Measurements from ENCODE around the gene CTF1. TPM values are rescaled to one million over a fixed set of nuclear protein-coding genes. Genes with fewer than 3 reads are reported as not detected.
A peak's percentile ranks its signal among the peaks of the same experiment; 100 is the strongest.
"Not testable (repeated sequence)": the region's sequence is repeated elsewhere in the genome, so short reads cannot be mapped to it uniquely, and the experiment has no call there.

Gene CTF1
- total RNA-seq, 5 donors from 2014 or later (not counting 1 experiment from before 2014, with no cell fraction given), result 0.38 to 0.47 (median 0.39) TPM; not detected in 2

DNA sequence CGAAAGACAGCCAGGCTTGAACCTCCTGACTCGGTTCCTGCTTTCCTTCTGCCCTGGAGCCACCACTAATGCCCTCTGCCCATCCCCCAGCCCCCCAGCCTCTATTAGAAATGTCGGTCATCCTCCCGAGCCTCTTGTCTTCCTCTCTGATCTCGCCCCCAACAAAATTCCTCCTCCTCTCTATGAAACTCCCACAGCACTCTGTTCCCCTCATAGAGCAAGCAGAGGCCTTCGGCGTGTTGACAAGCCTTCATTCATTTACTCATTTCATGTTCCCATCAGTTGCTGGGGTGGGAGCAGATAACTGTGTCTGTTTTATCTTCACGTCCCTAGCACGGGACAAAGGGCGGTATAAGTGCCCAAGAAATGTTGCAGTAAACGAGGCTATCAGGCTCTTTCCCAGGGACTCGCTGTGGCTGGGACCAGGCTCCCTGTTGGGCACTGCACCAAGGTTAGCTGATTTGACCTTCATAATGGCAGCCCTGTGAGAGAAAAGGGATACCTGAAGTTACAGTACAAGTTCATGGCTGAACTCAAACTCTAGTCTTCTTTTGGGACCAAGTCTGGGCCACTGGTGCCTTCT is 34.7 kb downstream of the CTF1 start:
- Mint-ChIP-seq H3K27ac (no peak overlapping the region), H3K4me3 (no peak overlapping the region), H3K4me1 (peaks cover 13 to 21% (median 13%) of the 10 kb centered on the region in 3 donors), H3K9me3 (no peaks in the 10 kb centered on the region), H3K27me3 (no peaks in the 10 kb centered on the region), H3K36me3 (peaks cover 16% of the 10 kb centered on the region)
- Histone ChIP-seq H3K27me3 (replicated peaks in 1 of 2; ENCODE audit: control insufficient read depth in 2 of 2, extremely low read depth in 1 of 2, insufficient read depth in 2 of 2, low read length in 1 of 2) (no peaks in the 10 kb centered on the region), H3K27ac (ENCODE audit: low read length) (no peak overlapping the region), H3K4me3 (ENCODE audit: control insufficient read depth in 1 of 2, extremely low read depth in 1 of 2, low read length in 1 of 2) (no peak overlapping the region), H3K4me1 (ENCODE audit: control insufficient read depth in 1 of 2, extremely low read depth in 1 of 2, insufficient read depth in 2 of 2, low read length in 2 of 2) (peaks cover 0 to 8% of the 10 kb centered on the region in 2 experiments), H3K9me3 (no peaks in the 10 kb centered on the region), H3K36me3 (ENCODE audit: control insufficient read depth in 2 of 2, extremely low read depth in 1 of 2, insufficient read depth in 1 of 2, low read length in 1 of 2) (peaks cover 12 to 18% of the 10 kb centered on the region in 2 donors)
- 83% methylated on average over 8 of the region's 12 CpGs for WGBS (ENCODE audit: insufficient coverage)
- DNase-seq (no peak), ATAC-seq (replicated peaks in 1 of 4) (no peak)
- POLR2A ChIA-PET, result interaction anchor here in 1 of 2 donors (0.6 kb wide), 1 partner anchor 191 kb away, joined by 3 read pairs; no protein-coding TSS in a partner anchor
- CTCF ChIA-PET, result no interaction called here

DNA sequence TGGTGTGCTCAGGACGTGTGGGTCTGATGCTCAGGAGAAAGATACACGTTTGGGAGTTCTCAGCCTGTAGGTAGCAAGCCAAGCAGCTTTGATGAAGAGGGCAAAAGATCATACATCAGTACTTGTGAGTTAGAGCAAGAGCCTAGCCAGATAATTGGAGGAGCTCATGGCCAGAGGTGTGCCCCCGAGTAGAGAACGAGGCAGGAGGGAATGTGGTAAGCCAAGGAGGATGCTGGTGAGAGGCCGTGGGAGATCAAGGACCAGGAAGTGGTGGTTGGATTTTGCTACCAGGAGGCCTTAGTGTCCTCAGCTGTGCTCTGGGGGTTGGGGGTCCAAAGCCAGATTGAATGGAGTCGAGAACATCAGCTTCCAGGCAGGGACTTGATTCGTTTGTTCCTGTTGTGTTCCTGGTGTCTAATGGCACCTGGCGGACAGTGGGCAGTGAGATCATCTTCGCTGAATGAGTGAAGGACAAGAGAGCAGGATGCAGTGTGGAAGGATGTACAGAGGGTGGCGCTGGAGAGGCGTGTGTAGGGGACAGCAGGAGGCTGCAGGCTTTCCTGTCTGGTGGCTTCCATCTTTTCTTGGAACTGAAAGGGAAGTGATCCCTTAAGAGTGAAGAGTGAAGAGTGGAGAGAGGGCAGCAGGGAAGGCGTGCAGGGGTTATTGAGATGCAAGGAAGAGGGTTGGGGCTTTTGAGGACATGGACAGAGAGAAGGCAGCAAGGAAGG is 38.6 kb downstream of the CTF1 start:
- ChIA-PET POLR2A (no interaction called here), CTCF (interaction anchor here in 1 of 2 donors (1.1 kb wide), 1 partner anchor 90 kb away, joined by 4 read pairs; no protein-coding TSS in a partner anchor)
- Histone ChIP-seq H3K36me3 (ENCODE audit: control insufficient read depth in 2 of 2, extremely low read depth in 1 of 2, insufficient read depth in 1 of 2, low read length in 1 of 2) (peaks cover 10 to 12% of the 10 kb centered on the region in 2 donors), H3K9me3 (no peaks in the 10 kb centered on the region), H3K4me1 (ENCODE audit: control insufficient read depth in 1 of 2, extremely low read depth in 1 of 2, insufficient read depth in 2 of 2, low read length in 2 of 2) (peaks cover 0 to 8% of the 10 kb centered on the region in 2 experiments), H3K27ac (ENCODE audit: low read length) (no peak overlapping the region), H3K27me3 (replicated peaks in 1 of 2; ENCODE audit: control insufficient read depth in 2 of 2, extremely low read depth in 1 of 2, insufficient read depth in 2 of 2, low read length in 1 of 2) (no peaks in the 10 kb centered on the region), H3K4me3 (ENCODE audit: control insufficient read depth in 1 of 2, extremely low read depth in 1 of 2, low read length in 1 of 2) (no peak overlapping the region)
- H3K27ac Mint-ChIP-seq, result peak overlapping the region; percentile 25 to 80
- no peak overlapping the region for H3K4me3 Mint-ChIP-seq
- DNase-seq (peak in 3 of 35 experiments; percentile 22 to 49 (median 22)), ATAC-seq (replicated peaks in 1 of 4) (peak in 1 of 4 experiments; percentile 44)
- WGBS (ENCODE audit: insufficient coverage), result 55% methylated on average over 10 of the region's 12 CpGs
- no peaks in the 10 kb centered on the region for H3K27me3 Mint-ChIP-seq
- H3K9me3 Mint-ChIP-seq, result no peaks in the 10 kb centered on the region
- H3K4me1 Mint-ChIP-seq, result peaks cover 16 to 19% (median 16%) of the 10 kb centered on the region in 3 donors
- peaks cover 16% of the 10 kb centered on the region for H3K36me3 Mint-ChIP-seq

GRCh38 chr16:30937692-30938091 is 41.3 kb downstream of the CTF1 start:
- peaks cover 25 to 36% (median 30%) of the 10 kb centered on the region in 3 donors for H3K4me1 Mint-ChIP-seq
- H3K4me3 ChIP-seq (ENCODE audit: control insufficient read depth in 1 of 2, extremely low read depth in 1 of 2, low read length in 1 of 2), result no peak overlapping the region
- DNase-seq (no peak), ATAC-seq (replicated peaks in 1 of 4) (no peak)
- WGBS (ENCODE audit: insufficient coverage), result 21% methylated on average over 5 of the region's 5 CpGs
- no peaks in the 10 kb centered on the region for H3K27me3 Mint-ChIP-seq
- H3K27ac ChIP-seq (ENCODE audit: low read length), result no peak overlapping the region
- H3K27me3 ChIP-seq (replicated peaks in 1 of 2; ENCODE audit: control insufficient read depth in 2 of 2, extremely low read depth in 1 of 2, insufficient read depth in 2 of 2, low read length in 1 of 2), result no peaks in the 10 kb centered on the region
- H3K36me3 Mint-ChIP-seq, result peaks cover 3% of the 10 kb centered on the region
- H3K4me3 Mint-ChIP-seq, result no peak overlapping the region
- peak overlapping the region; percentile 3 to 13 for H3K27ac Mint-ChIP-seq
- CTCF ChIA-PET, result interaction anchor here in 1 of 2 donors (0.6 kb wide), 1 partner anchor 244 kb away, joined by 4 read pairs; no protein-coding TSS in a partner anchor
- POLR2A ChIA-PET, result no interaction called here
- peaks cover 0 to 20% of the 10 kb centered on the region in 2 experiments for H3K4me1 ChIP-seq (ENCODE audit: control insufficient read depth in 1 of 2, extremely low read depth in 1 of 2, insufficient read depth in 2 of 2, low read length in 2 of 2)
- no peaks in the 10 kb centered on the region for H3K9me3 ChIP-seq
- H3K9me3 Mint-ChIP-seq, result no peaks in the 10 kb centered on the region
- peaks cover 4% of the 10 kb centered on the region in 2 donors for H3K36me3 ChIP-seq (ENCODE audit: control insufficient read depth in 2 of 2, extremely low read depth in 1 of 2, insufficient read depth in 1 of 2, low read length in 1 of 2)

DNA sequence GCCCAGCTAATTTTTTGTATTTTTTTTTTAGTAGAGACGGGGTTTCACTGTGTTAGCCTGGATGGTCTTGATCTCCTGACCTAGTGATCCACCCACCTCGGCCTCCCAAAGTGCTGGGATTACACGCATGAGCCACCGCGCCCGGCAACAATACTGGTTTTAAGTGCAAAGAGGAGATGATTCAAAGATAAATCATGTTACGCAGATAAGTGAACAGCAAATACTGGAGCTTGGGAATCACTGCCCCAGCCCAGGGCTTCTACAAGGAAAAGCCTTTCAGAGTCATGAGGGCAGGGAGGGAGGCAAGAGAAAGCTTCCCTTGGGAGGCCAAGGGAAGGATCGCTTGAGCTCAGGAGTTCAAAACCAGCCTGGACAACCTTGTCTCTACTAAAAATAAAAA is 43.2 kb downstream of the CTF1 start:
- 96% methylated on average over 7 of the region's 8 CpGs for WGBS (ENCODE audit: insufficient coverage)
- H3K4me1 ChIP-seq (ENCODE audit: control insufficient read depth in 1 of 2, extremely low read depth in 1 of 2, insufficient read depth in 2 of 2, low read length in 2 of 2), result peaks cover 0 to 19% of the 10 kb centered on the region in 2 experiments
- POLR2A ChIA-PET; H3K36me3 ChIP-seq (ENCODE audit: control insufficient read depth in 2 of 2, extremely low read depth in 1 of 2, insufficient read depth in 1 of 2, low read length in 1 of 2); H3K9me3 Mint-ChIP-seq; DNase-seq; H3K4me3 Mint-ChIP-seq; H3K27ac ChIP-seq (ENCODE audit: low read length); H3K27ac Mint-ChIP-seq; H3K4me3 ChIP-seq (ENCODE audit: control insufficient read depth in 1 of 2, extremely low read depth in 1 of 2, low read length in 1 of 2); H3K27me3 Mint-ChIP-seq; ATAC-seq (replicated peaks in 1 of 4); H3K27me3 ChIP-seq (replicated peaks in 1 of 2; ENCODE audit: control insufficient read depth in 2 of 2, extremely low read depth in 1 of 2, insufficient read depth in 2 of 2, low read length in 1 of 2); H3K9me3 ChIP-seq; H3K36me3 Mint-ChIP-seq: not testable (repeated sequence)
- CTCF ChIA-PET, result interaction anchor here (0.5 to 0.9 kb wide), 3 partner anchors 94 to 142 kb away, joined by 3 to 4 read pairs (median 3); no protein-coding TSS in a partner anchor
- peaks cover 24 to 37% (median 30%) of the 10 kb centered on the region in 3 donors for H3K4me1 Mint-ChIP-seq

DNA sequence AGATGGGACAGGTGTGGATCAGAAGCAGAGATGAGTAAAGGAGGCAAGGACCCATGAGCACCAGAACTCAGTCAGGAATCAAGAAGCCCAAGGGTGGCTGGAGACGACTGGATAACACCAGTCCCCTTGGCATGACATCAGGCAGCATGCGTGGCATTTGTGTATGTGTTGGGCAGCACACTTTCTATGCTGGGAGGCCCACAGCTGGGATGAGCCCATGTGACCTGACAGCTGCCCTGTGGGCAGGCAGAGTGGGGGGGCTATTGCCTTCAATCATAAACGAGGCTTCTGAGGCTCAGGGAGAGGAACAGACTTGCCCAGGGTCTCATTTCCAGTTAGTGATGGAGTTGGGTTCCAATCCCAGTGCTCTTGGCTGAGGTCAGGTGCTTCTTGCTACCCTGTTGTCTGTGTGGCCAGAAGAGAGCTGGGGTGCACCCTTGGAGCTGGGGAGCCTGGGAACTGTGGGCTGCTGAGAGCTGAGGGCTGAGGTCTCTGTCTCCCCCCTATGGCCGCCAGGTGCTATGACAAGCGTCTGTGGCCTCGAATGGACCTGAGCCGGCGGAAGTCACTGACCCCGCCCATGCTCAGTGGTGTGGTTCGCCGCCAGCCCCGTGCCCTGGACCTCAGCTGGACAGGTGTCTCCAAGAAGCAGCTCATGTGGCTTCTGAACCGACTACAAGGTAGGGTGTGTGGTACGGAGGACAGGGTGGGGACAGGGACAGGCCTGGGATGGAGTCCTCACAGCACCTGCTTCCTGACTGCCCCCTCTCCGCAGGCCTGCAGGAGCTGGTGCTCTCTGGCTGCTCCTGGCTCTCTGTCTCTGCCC is 45.4 kb downstream of the CTF1 start:
- CTCF ChIA-PET, result interaction anchor here (0.5 to 2.9 kb wide), 9 partner anchors 12 to 928 kb away, joined by 3 to 21 read pairs (median 3); partner anchors contain the start of gene ZNF843 (in 1 of the 2)
- peak overlapping the region; percentile 53 for H3K27ac ChIP-seq (ENCODE audit: low read length)

More for the DNA sequence above, 45.4 kb downstream of the CTF1 start:
- peaks cover 12% of the 10 kb centered on the region for H3K36me3 Mint-ChIP-seq
- peaks cover 15 to 28% (median 20%) of the 10 kb centered on the region in 3 donors for H3K4me1 Mint-ChIP-seq
- H3K27ac Mint-ChIP-seq, result peak overlapping the region; percentile 61 to 79
- no peak overlapping the region for H3K4me3 Mint-ChIP-seq
- H3K27me3 ChIP-seq (replicated peaks in 1 of 2; ENCODE audit: control insufficient read depth in 2 of 2, extremely low read depth in 1 of 2, insufficient read depth in 2 of 2, low read length in 1 of 2), result no peaks in the 10 kb centered on the region
- 26% methylated on average over 13 of the region's 15 CpGs for WGBS (ENCODE audit: insufficient coverage)
- no peaks in the 10 kb centered on the region for H3K27me3 Mint-ChIP-seq
- peaks cover 3 to 7% of the 10 kb centered on the region in 2 donors for H3K36me3 ChIP-seq (ENCODE audit: control insufficient read depth in 2 of 2, extremely low read depth in 1 of 2, insufficient read depth in 1 of 2, low read length in 1 of 2)
- peak; percentile 93 to 94 (median 94) for ATAC-seq (replicated peaks in 1 of 4)
- no peaks in the 10 kb centered on the region for H3K9me3 ChIP-seq
- POLR2A ChIA-PET, result interaction anchor here (0.6 to 0.7 kb wide), 2 partner anchors 13 to 18 kb away, joined by 3 read pairs; partner anchors contain the start of gene FBXL19 (in 1 of the 2)
- H3K4me3 ChIP-seq (ENCODE audit: control insufficient read depth in 1 of 2, extremely low read depth in 1 of 2, low read length in 1 of 2), result peak overlapping the region in 1 of 2 donors; percentile 14
- peaks cover 0 to 13% of the 10 kb centered on the region in 2 experiments for H3K4me1 ChIP-seq (ENCODE audit: control insufficient read depth in 1 of 2, extremely low read depth in 1 of 2, insufficient read depth in 2 of 2, low read length in 2 of 2)
- peak in 29 of 35 experiments; percentile 29 to 81 (median 49) for DNase-seq
- H3K9me3 Mint-ChIP-seq, result no peaks in the 10 kb centered on the region

Data from T-cell (primary cell).